DOHH2 (cell line): ENCODE data around the gene RIOK3.

Source experiments
- H3F3A ChIP-seq: fragments of 200-600 bp; sonication (generic), shearing (Covaris generic); 2 replicates; pipeline ENCODE4 v1.6.0; 2016; ENCODE audit warnings: antibody characterized with exemption, mild to moderate bottlenecking; ENCODE audit not compliant: control insufficient read depth, insufficient read depth
- H3K27ac ChIP-seq: fragments of 200-600 bp; sonication (generic); 2 replicates; pipeline ENCODE4 v1.5.1; 2014; ENCODE audit warnings: low read depth, mild to moderate bottlenecking, low read length, moderate library complexity
- H3K27me3 ChIP-seq: fragments of 200-600 bp; sonication (generic); 2 replicates; pipeline ENCODE4 v1.6.1; 2014; ENCODE audit warnings: mild to moderate bottlenecking, low read length, mixed read lengths; ENCODE audit not compliant: control insufficient read depth
- H3K36me3 ChIP-seq: fragments of 200-600 bp; sonication (generic); 2 replicates; pipeline ENCODE4 v1.6.1; 2014; ENCODE audit warnings: mild to moderate bottlenecking, low read length, moderate library complexity, mixed read lengths; ENCODE audit not compliant: control insufficient read depth
- H3K4me1 ChIP-seq: fragments of 200-600 bp; sonication (generic); 2 replicates; pipeline ENCODE4 v1.6.1; 2014; ENCODE audit warnings: mild to moderate bottlenecking, low read length, mixed read lengths; ENCODE audit not compliant: control insufficient read depth
- H3K4me2 ChIP-seq: fragments of 200-600 bp; sonication (generic); 2 replicates; pipeline ENCODE4 v1.6.0; 2014; ENCODE audit warnings: mild to moderate bottlenecking, low read length, moderate library complexity
- H3K4me3 ChIP-seq: fragments of 200-600 bp; sonication (generic); 2 replicates; pipeline ENCODE4 v1.5.1; 2014; ENCODE audit warnings: mild to moderate bottlenecking, low read length, mixed read lengths
- H3K79me2 ChIP-seq: fragments of 200-600 bp; sonication (generic); 2 replicates; pipeline ENCODE4 v1.6.1; 2014; ENCODE audit warnings: mild to moderate bottlenecking, low read length, mixed read lengths; ENCODE audit not compliant: control insufficient read depth
- H3K9me2 ChIP-seq: fragments of 200-600 bp; sonication (generic); replicated peaks from 2 replicates; pipeline ENCODE4 v1.6.1; 2014; ENCODE audit warnings: mild to moderate bottlenecking, low read length, mixed read lengths; ENCODE audit not compliant: control insufficient read depth
- H3K9me3 ChIP-seq: fragments of 200-600 bp; sonication (generic); 2 replicates; pipeline ENCODE4 v1.6.1; 2014; ENCODE audit warnings: antibody characterized with exemption, low read length, mixed read lengths; ENCODE audit not compliant: control insufficient read depth, insufficient read depth
- H4K20me1 ChIP-seq: fragments of 200-600 bp; sonication (generic); 2 replicates; pipeline ENCODE4 v1.6.0; 2014; ENCODE audit warnings: low read depth, mild to moderate bottlenecking, antibody characterized with exemption, low read length, moderate library complexity; ENCODE audit not compliant: control insufficient read depth, insufficient read depth
- EZH2phosphoT487 ChIP-seq: fragments of 200-600 bp; sonication (generic); IDR thresholded peaks from 2 replicates; pipeline ENCODE4 v1.6.1; 2017; ENCODE audit warnings: borderline replicate concordance, mild to moderate bottlenecking, antibody characterized with exemption, low read length, moderate library complexity, mixed read lengths
- TF ChIP-seq, protein P1 (sequence below): fragments of 200-600 bp; sonication (generic); IDR thresholded peaks from one replicate; pipeline ENCODE4 v1.5.1; 2014; ENCODE audit warnings: antibody characterized with exemption, mild to moderate bottlenecking, low read depth, low read length; ENCODE audit not compliant: poor library complexity, severe bottlenecking

The RIOK3 gene

DNA sequence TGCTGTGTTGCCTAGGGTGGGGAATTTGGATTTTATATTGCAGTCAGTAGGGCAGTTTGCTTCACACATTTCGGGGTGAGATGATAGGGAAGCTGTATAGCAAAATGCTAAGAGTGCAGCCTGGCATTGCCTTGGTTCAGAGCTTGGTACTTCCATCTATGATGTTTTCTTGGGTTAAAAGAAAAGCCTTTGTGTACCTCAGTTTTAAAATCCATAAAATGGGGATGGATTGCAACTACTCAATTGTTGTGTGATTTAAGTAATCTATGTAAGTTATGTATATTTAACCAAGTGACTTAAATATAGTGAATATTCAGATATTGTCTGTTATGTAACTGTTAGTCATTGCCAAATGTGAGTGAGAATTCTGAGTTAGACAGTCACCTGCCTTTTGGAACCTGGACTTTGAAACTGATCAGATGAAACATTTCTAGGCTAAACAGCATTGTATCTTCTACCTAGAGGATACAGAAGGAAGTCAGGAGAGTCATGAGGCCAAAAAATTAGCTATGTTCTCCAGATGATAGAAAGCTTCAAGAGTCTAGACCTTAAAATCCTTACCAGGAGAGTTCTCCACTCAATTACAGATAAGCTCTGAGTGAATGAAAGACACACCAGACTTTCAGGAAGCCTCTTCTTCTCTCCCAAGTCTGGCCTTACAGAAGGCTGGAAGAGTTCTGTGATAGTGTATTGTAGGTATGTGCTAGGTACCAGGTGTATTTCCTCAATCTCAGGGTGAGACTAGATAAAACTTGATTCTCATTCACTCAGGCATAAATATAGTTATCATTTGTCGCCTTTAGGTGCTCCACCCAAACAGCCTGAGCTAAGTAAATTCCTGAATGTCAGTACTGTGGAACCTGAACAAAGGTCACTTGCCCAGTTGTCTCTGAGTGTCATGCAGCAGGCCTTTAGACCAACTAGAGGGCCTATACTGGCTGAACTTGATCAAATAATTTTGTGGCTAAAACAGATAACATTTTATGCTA lies 7.5 kb downstream of the RIOK3 start:
- Histone ChIP-seq H3K9me2 (no peaks in the 10 kb centered on the region), H3K27ac (no peak overlapping the region), H3K79me2 (peaks cover 71% of the 10 kb centered on the region), H3K36me3 (peaks cover 46% of the 10 kb centered on the region), H3F3A (peaks cover 3% of the 10 kb centered on the region; the same call in 1 of the 2 replicates), H3K4me2 (no peak overlapping the region), H3K4me1 (no peaks in the 10 kb centered on the region), H3K9me3 (no peaks in the 10 kb centered on the region), H4K20me1 (peaks cover 15% of the 10 kb centered on the region; the same call in 1 of the 2 replicates), H3K4me3 (no peak overlapping the region), H3K27me3 (no peaks in the 10 kb centered on the region)
- TF ChIP-seq EZH2phosphoT487 = no peak
- TF ChIP-seq, protein P1, sequence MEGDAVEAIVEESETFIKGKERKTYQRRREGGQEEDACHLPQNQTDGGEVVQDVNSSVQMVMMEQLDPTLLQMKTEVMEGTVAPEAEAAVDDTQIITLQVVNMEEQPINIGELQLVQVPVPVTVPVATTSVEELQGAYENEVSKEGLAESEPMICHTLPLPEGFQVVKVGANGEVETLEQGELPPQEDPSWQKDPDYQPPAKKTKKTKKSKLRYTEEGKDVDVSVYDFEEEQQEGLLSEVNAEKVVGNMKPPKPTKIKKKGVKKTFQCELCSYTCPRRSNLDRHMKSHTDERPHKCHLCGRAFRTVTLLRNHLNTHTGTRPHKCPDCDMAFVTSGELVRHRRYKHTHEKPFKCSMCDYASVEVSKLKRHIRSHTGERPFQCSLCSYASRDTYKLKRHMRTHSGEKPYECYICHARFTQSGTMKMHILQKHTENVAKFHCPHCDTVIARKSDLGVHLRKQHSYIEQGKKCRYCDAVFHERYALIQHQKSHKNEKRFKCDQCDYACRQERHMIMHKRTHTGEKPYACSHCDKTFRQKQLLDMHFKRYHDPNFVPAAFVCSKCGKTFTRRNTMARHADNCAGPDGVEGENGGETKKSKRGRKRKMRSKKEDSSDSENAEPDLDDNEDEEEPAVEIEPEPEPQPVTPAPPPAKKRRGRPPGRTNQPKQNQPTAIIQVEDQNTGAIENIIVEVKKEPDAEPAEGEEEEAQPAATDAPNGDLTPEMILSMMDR = no peak

DNA sequence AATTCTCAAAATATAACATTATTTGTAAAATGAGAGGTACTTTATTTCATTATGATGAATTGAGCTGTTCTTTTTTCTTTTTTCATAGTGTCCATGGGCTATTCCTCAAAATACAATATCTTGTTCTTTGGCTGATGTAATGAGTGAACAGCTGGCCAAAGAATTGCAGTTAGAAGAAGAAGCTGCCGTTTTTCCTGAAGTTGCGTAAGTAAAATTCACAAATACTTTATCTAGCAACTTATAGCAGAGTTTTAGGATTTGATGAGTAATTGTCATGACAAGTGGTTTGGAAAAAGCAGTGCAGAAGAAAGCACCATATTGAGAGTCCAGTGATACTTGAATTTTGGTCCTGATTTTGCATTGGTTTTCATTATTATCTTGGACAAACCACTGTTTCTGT lies 9.8 kb downstream of the RIOK3 start:
- H3K4me3 ChIP-seq = no peak overlapping the region
- peaks cover 57% of the 10 kb centered on the region for H3K36me3 ChIP-seq
- peaks cover 48% of the 10 kb centered on the region for H3K79me2 ChIP-seq
- peaks cover 15% of the 10 kb centered on the region; the same call in 1 of the 2 replicates for H4K20me1 ChIP-seq
- H3K9me2 ChIP-seq = no peaks in the 10 kb centered on the region
- no peak overlapping the region for H3K4me2 ChIP-seq
- H3K27me3 ChIP-seq = no peaks in the 10 kb centered on the region
- peaks cover 3% of the 10 kb centered on the region; the same call in 1 of the 2 replicates for H3F3A ChIP-seq
- TF ChIP-seq EZH2phosphoT487 = no peak
- TF ChIP-seq, protein P1 = no peak
- no peaks in the 10 kb centered on the region for H3K4me1 ChIP-seq
- no peak overlapping the region for H3K27ac ChIP-seq
- no peaks in the 10 kb centered on the region for H3K9me3 ChIP-seq

GRCh38 chr18:23468753-23469459 lies 15.8 kb downstream of the RIOK3 start:
- H3K79me2 ChIP-seq = no peaks in the 10 kb centered on the region
- TF ChIP-seq, protein P1 = no peak
- no peak for TF ChIP-seq EZH2phosphoT487
- peaks cover 3% of the 10 kb centered on the region; the same call in 1 of the 2 replicates for H3F3A ChIP-seq
- H3K9me3 ChIP-seq = no peaks in the 10 kb centered on the region
- H3K4me2 ChIP-seq = no peak overlapping the region
- no peaks in the 10 kb centered on the region for H3K4me1 ChIP-seq
- H3K36me3 ChIP-seq = peaks cover 75% of the 10 kb centered on the region
- H3K4me3 ChIP-seq = no peak overlapping the region
- H3K9me2 ChIP-seq = no peaks in the 10 kb centered on the region
- H3K27ac ChIP-seq = no peak overlapping the region
- H4K20me1 ChIP-seq = no peaks in the 10 kb centered on the region
- H3K27me3 ChIP-seq = no peaks in the 10 kb centered on the region
